Neuron (in vitro differentiated cells): Measurements from ENCODE around the gene NMS.

Experiments used
- H2AFZ ChIP-seq: one replicate; pipeline ENCODE4 v1.6.1; 2013; ENCODE audit warnings: low read depth, mild to moderate bottlenecking, inconsistent platforms, low read length, moderate library complexity
- H3K27me3 ChIP-seq: one replicate; pipeline ENCODE4 v1.6.1; 2013; ENCODE audit warnings: low read length; ENCODE audit not compliant: insufficient read depth
- H3K36me3 ChIP-seq: one replicate; pipeline ENCODE4 v1.6.1; 2013; ENCODE audit warnings: low read length; ENCODE audit not compliant: insufficient read depth
- H3K4me1 ChIP-seq: one replicate; pipeline ENCODE4 v1.6.1; 2013; ENCODE audit warnings: low read length; ENCODE audit not compliant: insufficient read depth
- H3K4me3 ChIP-seq: 2 replicates; pipeline ENCODE4 v1.5.1; 2013; ENCODE audit warnings: mild to moderate bottlenecking, low read length, moderate library complexity
- H3K9me3 ChIP-seq: one replicate; pipeline ENCODE4 v1.6.1; 2013; ENCODE audit warnings: low read length

Gene NMS

DNA sequence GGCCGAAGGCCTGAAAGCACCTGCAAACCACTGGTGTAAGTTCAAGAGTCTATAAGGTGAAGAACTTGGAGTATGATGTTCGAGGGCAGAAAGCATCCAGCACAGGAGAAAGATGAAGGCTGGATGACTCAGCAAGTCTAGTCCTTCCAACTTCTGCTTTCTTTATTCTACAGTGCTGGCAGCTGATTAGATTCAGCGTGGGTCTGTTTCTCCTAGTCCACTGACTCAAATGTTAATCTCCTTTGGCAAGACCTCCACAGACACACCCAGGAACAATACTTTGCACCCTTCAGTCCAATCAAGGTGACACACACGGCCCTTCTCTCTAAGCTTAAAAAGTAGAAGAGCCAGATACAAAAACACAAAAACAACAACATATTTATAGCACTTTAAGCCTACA is 43.4 kb downstream of the NMS start:
- Histone ChIP-seq H3K4me1 (no peaks in the 10 kb centered on the region), H3K27me3 (peaks cover 2% of the 10 kb centered on the region), H3K36me3 (no peaks in the 10 kb centered on the region), H3K4me3 (no peak overlapping the region), H2AFZ (no peak overlapping the region), H3K9me3 (no peaks in the 10 kb centered on the region)

DNA sequence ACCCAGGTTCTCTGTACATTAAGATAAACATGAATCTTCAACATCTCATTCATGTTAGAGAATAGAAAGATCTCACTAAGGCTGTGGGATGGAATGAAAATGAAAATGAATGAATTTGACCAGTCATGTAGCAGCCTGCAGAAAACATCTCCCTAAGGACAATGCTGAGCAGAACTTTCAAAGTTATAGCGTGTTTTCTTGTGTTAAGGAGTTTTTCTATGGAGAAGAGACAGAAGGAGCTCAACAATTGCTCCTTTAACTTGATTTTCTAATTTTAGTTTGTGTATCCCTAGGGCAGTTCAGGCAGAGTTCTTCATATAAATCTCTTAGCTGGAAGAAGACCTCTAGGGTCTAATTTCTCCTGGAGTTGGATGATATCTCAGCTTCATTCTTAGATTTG is 47.3 kb downstream of the NMS start:
- H2AFZ ChIP-seq: no peak overlapping the region
- H3K4me1 ChIP-seq: no peaks in the 10 kb centered on the region
- H3K36me3 ChIP-seq: no peaks in the 10 kb centered on the region
- H3K27me3 ChIP-seq: peaks cover 2% of the 10 kb centered on the region
- no peak overlapping the region for H3K4me3 ChIP-seq
- no peaks in the 10 kb centered on the region for H3K9me3 ChIP-seq

DNA sequence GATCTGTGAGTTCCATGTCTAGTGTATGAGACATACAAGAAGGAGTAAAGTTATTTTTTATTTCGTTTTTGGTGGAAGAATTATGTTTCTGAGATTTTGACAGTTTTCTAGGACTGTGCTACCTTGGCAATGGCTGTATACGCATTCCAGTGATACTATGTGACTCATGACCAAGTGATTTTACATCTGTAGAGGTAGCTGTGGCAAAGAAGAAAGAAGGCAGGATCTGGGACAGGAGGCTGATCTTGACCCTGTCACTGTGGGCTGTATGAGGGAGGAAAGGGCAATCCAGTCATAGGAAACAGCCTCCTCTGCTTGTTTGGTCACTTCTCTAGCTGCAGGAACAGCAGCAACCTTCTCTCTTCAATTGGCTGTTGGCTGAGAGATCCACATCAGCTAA is 48.5 kb downstream of the NMS start:
- Histone ChIP-seq H2AFZ (no peak overlapping the region), H3K9me3 (no peaks in the 10 kb centered on the region), H3K4me1 (no peaks in the 10 kb centered on the region), H3K4me3 (no peak overlapping the region), H3K36me3 (no peaks in the 10 kb centered on the region), H3K27me3 (peaks cover 2% of the 10 kb centered on the region)

DNA sequence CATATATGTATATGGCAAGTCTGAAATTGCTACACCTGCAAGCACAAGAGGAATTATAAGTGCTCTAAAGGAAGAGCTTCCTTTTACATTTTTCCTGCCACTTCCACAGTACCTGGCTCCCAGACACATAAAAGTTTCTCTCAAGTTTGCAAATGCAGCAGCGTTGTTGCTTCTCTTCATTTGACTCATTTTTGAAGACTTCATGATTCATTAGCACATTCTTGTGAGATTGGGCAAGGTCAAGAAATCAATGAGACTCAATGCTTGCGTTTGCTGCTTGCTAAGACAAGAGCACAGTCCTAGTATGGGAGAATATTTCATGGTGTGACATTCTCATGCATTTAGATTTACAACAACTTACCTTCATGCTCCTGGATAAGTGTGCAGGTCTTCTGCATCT is 49.9 kb downstream of the NMS start:
- no peak overlapping the region for H2AFZ ChIP-seq
- no peak overlapping the region for H3K4me3 ChIP-seq
- peaks cover 2% of the 10 kb centered on the region for H3K27me3 ChIP-seq
- no peaks in the 10 kb centered on the region for H3K36me3 ChIP-seq
- no peaks in the 10 kb centered on the region for H3K4me1 ChIP-seq
- no peaks in the 10 kb centered on the region for H3K9me3 ChIP-seq

DNA sequence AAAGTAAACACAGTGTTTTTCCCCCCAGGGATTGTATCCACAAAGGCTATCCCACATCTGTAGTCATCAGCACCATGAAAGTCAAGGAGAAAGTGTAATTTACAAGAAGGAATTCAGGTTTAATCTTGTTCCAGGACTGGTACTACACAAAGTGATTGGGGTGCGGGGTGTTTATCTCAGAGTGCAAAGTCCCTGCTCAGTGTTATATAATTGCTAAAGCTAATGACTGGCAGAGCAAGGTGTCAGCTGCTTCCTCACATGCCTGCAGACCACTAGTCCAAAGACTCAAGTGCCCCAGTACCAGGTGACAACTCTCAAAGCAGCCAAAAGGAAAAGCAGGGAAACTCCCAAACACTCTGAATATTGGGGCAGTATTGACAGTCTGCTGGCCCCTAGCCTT is 52.1 kb downstream of the NMS start:
- Histone ChIP-seq H3K36me3 (no peaks in the 10 kb centered on the region), H3K4me1 (no peaks in the 10 kb centered on the region), H3K4me3 (no peak overlapping the region), H3K27me3 (no peaks in the 10 kb centered on the region), H3K9me3 (no peaks in the 10 kb centered on the region), H2AFZ (no peak overlapping the region)

DNA sequence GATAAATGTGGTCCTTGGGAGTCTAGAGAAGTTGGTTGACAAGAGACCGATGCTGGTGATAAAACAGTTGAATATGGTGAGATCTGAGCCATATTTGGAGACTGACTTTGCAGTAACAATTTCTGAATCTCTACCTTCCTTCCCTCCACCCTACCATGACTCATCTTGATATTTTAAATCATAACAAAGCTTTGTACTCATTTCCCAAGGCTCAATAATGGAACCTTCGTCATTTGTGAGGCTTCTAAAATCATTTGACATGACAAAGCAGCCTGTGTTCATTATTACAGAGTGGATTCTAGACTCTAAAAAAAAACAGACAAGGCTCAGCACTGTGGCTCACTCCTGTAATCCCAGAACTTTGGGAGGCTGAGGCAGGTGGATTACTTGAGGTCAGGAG is 54.0 kb downstream of the NMS start:
- H3K9me3 ChIP-seq: no peaks in the 10 kb centered on the region
- H3K4me3 ChIP-seq: no peak overlapping the region
- no peaks in the 10 kb centered on the region for H3K36me3 ChIP-seq
- no peaks in the 10 kb centered on the region for H3K27me3 ChIP-seq
- no peaks in the 10 kb centered on the region for H3K4me1 ChIP-seq
- H2AFZ ChIP-seq: no peak overlapping the region

DNA sequence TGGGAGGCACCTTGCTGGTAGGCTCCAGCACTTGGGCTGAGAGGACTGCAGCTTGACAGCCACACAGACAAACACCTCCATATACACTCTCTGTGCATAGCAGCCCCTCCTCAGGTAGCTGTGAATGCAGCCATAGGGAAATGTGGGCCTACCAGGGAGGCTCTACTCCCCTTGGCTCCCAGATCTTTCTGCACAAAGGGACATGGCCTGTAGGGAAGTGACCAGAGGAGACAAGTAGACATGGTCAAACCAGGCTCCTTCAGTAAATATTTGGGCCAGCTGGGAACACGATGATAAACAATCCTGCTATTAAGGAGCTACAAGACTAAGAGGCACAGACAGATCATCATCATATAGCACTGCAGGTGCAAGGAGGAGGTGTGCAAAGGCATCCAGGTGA is 56.6 kb downstream of the NMS start:
- H3K27me3 ChIP-seq: no peaks in the 10 kb centered on the region
- no peaks in the 10 kb centered on the region for H3K4me1 ChIP-seq
- H3K4me3 ChIP-seq: no peak overlapping the region
- no peaks in the 10 kb centered on the region for H3K9me3 ChIP-seq
- H3K36me3 ChIP-seq: no peaks in the 10 kb centered on the region
- H2AFZ ChIP-seq: no peak overlapping the region

DNA sequence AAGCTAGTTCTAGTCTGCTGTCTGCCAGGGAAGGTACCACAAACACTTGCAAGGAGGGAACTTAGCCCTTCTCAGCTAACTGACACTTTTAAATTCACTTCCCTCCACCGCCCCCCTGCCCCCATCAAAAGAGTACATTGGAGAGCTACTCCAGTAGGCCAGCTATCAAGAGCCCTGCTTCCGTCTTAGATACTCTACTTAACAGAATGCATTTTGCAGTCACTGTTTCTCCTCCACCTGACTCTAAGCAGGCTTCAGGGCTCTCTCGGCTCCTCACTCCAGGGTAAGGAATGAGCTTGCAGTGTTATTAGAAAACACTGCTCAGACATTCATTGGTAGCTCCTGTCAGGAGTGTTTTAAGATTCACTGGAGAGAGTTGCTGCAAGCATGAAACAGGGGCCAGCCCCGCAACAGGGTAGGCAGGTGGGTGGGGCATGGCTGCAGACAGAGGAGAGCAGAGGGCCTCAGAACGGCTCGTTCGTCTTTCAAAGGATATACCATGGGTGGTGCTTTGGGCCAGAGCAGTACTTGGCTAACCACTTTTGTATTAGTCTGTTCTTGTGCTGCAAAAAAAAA is 57.2 kb downstream of the NMS start:
- H3K27me3 ChIP-seq: no peaks in the 10 kb centered on the region
- no peak overlapping the region for H3K4me3 ChIP-seq
- no peaks in the 10 kb centered on the region for H3K4me1 ChIP-seq
- H3K36me3 ChIP-seq: no peaks in the 10 kb centered on the region
- no peaks in the 10 kb centered on the region for H3K9me3 ChIP-seq
- H2AFZ ChIP-seq: no peak overlapping the region

DNA sequence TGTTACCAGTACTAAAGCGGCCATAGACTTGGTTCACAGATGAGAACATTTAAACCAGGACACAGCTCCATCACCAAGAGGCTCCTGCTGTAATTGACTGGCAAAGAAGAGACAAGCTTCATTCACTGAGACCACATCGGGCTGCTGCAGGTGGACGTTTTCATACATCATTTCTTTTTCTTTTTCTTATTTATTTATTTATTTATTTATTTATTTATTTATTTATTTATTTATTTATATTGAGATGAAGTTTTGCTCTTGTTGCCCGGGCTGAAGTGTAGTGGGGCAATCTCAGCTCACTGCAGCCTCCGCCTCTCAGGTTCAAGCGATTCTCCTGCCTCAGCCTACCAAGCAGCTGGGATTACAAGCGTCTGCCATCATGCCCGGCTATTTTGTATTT is 58.9 kb downstream of the NMS start:
- no peaks in the 10 kb centered on the region for H3K36me3 ChIP-seq
- H3K9me3 ChIP-seq: no peaks in the 10 kb centered on the region
- H3K4me3 ChIP-seq: no peak overlapping the region
- H3K27me3 ChIP-seq: no peaks in the 10 kb centered on the region
- no peak overlapping the region for H2AFZ ChIP-seq
- no peaks in the 10 kb centered on the region for H3K4me1 ChIP-seq

DNA sequence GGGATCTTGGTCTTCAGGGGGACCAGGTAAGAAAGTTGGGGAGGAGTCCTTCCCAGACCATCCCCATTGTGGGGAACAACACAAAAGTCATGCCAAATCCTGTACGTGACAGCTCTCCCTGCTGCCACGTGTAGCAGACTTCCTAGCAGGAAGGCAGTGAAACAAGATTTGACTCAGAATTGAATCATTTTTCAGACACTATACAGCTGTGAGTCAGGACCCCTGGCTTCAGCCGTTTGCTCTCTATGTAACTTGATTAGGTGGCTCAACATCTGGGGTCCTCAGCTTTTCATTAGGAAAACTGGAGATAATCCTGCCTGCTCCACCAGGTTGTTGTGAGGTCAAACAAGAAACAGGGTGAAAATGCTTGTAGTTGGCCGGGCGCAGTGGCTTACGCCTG is 59.6 kb downstream of the NMS start:
- Histone ChIP-seq H3K4me1 (no peaks in the 10 kb centered on the region), H3K27me3 (no peaks in the 10 kb centered on the region), H3K36me3 (no peaks in the 10 kb centered on the region), H3K9me3 (no peaks in the 10 kb centered on the region), H2AFZ (no peak overlapping the region), H3K4me3 (no peak overlapping the region)
